Measurements from ENCODE around the gene ATP2C1. TPM values are rescaled to one million over a fixed set of nuclear protein-coding genes. Genes with fewer than 3 reads are reported as not detected.
"Not testable (repeated sequence)": the region's sequence is repeated elsewhere in the genome, so short reads cannot be mapped to it uniquely, and the experiment has no call there.

ATP2C1 gene
- total RNA-seq, 1 donor from 2014 or later = 34.1 TPM

DNA sequence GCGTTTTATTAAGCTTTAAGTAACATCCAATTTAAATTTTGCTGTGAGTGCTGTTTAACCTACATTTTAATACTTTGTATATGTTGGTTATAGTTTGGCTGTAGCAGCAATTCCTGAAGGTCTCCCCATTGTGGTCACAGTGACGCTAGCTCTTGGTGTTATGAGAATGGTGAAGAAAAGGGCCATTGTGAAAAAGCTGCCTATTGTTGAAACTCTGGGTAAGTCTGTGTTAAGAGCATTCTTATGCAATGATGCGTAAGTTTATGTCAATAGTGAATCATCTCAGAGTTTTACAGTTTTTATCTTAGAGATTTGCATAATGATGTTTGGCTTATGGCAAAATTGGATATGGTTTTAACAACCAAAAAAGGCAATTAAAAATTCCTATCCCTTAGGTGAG lies 70.0 kb downstream of the ATP2C1 start:
- H3K36me3 ChIP-seq = peaks cover 0 to 40% of the 10 kb centered on the region in 2 donors
- H3K27ac ChIP-seq = no peak overlapping the region
- TF ChIP-seq POLR2AphosphoS5 (IDR thresholded peaks at IDR 0.05; ENCODE audit: insufficient read depth in 1 of 2, low read depth in 1 of 2) (no peak), CTCF (IDR thresholded peaks at IDR 0.05) (no peak), POLR2A (IDR thresholded peaks at IDR 0.05) (no peak)
- H3K9me3 ChIP-seq = no peaks in the 10 kb centered on the region
- H3K4me1 ChIP-seq = no peaks in the 10 kb centered on the region
- no peaks in the 10 kb centered on the region for H3K27me3 ChIP-seq
- intact Hi-C loops (cut with DNase I) = no loop called here
- H3K4me3 ChIP-seq = no peak overlapping the region
- DNase-seq (ENCODE audit: extremely low spot score in 2 of 2) = no peak

DNA sequence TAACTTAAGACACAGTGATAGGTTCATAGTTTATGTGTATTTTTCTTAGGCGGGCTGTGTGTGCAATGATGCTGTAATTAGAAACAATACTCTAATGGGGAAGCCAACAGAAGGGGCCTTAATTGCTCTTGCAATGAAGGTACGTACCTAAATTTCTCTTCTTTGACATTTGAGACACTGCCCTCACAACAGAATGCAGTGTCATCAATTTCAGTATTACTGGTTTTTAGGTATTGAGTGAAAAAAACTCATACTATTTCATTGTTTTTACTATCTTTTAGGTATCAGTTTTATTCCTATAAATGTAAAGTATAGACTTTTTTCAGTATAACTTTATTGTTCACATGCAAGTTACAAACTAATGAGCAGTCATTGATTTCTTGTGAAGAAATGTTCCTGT lies 73.4 kb downstream of the ATP2C1 start:
- Histone ChIP-seq H3K27me3 (no peaks in the 10 kb centered on the region), H3K36me3 (peaks cover 3 to 18% of the 10 kb centered on the region in 2 donors), H3K4me1 (no peaks in the 10 kb centered on the region), H3K4me3 (no peak overlapping the region), H3K27ac (no peak overlapping the region), H3K9me3 (no peaks in the 10 kb centered on the region)
- TF ChIP-seq CTCF (IDR thresholded peaks at IDR 0.05) = no peak
- no peak for TF ChIP-seq POLR2A (IDR thresholded peaks at IDR 0.05)
- TF ChIP-seq POLR2AphosphoS5 (IDR thresholded peaks at IDR 0.05; ENCODE audit: insufficient read depth in 1 of 2, low read depth in 1 of 2) = no peak
- no peak for DNase-seq (ENCODE audit: extremely low spot score in 2 of 2)
- intact Hi-C loops (cut with DNase I) = no loop called here

DNA sequence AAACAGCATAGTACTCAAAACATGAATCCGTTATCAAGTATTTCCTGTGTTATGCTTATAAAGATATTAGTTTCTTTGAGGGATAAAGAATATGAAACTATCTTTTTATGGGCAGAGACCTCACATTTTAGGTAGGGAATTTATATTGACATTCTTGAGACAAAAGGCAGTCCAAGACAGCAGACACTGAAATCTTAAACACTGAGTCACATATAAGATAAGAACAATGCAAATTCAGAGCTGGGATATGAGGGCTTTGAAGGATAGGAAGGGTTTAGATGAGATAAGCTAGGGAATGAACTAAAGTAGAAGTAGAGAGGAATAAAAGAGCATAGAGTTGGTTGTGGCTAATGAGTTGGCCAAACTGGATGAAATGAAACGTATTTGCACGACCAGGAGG lies 74.3 kb downstream of the ATP2C1 start:
- no peaks in the 10 kb centered on the region for H3K9me3 ChIP-seq
- no peak overlapping the region for H3K27ac ChIP-seq
- intact Hi-C loops (cut with DNase I) = no loop called here
- H3K4me1 ChIP-seq = no peaks in the 10 kb centered on the region
- no peak for TF ChIP-seq POLR2AphosphoS5 (IDR thresholded peaks at IDR 0.05; ENCODE audit: insufficient read depth in 1 of 2, low read depth in 1 of 2)
- no peak for TF ChIP-seq CTCF (IDR thresholded peaks at IDR 0.05)
- no peak for TF ChIP-seq POLR2A (IDR thresholded peaks at IDR 0.05)
- no peak for DNase-seq (ENCODE audit: extremely low spot score in 2 of 2)
- no peaks in the 10 kb centered on the region for H3K27me3 ChIP-seq
- H3K36me3 ChIP-seq = peaks cover 3 to 18% of the 10 kb centered on the region in 2 donors
- no peak overlapping the region for H3K4me3 ChIP-seq

GRCh38 chr3:130969621-130970020 lies 75.7 kb downstream of the ATP2C1 start:
- Histone ChIP-seq H3K27ac (no peak overlapping the region), H3K27me3 (no peaks in the 10 kb centered on the region), H3K4me3 (no peak overlapping the region), H3K36me3 (peaks cover 3 to 18% of the 10 kb centered on the region in 2 donors), H3K9me3 (no peaks in the 10 kb centered on the region), H3K4me1 (no peaks in the 10 kb centered on the region)
- intact Hi-C loops (cut with DNase I) = no loop called here
- no peak for TF ChIP-seq POLR2A (IDR thresholded peaks at IDR 0.05)
- TF ChIP-seq CTCF (IDR thresholded peaks at IDR 0.05) = no peak
- TF ChIP-seq POLR2AphosphoS5 (IDR thresholded peaks at IDR 0.05; ENCODE audit: insufficient read depth in 1 of 2, low read depth in 1 of 2) = no peak
- no peak for DNase-seq (ENCODE audit: extremely low spot score in 2 of 2)

- intact Hi-C loops (cut with DNase I) = no loop called here
- H3K36me3 ChIP-seq = peaks cover 3 to 4% of the 10 kb centered on the region in 2 donors
- H3K9me3 ChIP-seq = no peaks in the 10 kb centered on the region
- H3K27me3 ChIP-seq = no peaks in the 10 kb centered on the region
- H3K4me1 ChIP-seq = no peaks in the 10 kb centered on the region
- H3K27ac ChIP-seq = no peak overlapping the region
- no peak overlapping the region for H3K4me3 ChIP-seq
- TF ChIP-seq POLR2AphosphoS5 (IDR thresholded peaks at IDR 0.05; ENCODE audit: insufficient read depth in 1 of 2, low read depth in 1 of 2) (no peak), POLR2A (IDR thresholded peaks at IDR 0.05) (no peak), CTCF (IDR thresholded peaks at IDR 0.05) (no peak)
- no peak for DNase-seq (ENCODE audit: extremely low spot score in 2 of 2)
Measured at GRCh38 chr3:130971208-130971607, 77.3 kb downstream of the ATP2C1 start.

- H3K27me3 ChIP-seq; H3K9me3 ChIP-seq; DNase-seq (ENCODE audit: extremely low spot score in 2 of 2); H3K4me1 ChIP-seq; intact Hi-C loops (cut with DNase I); H3K36me3 ChIP-seq; H3K27ac ChIP-seq; H3K4me3 ChIP-seq: not testable (repeated sequence)
Measured at GRCh38 chr3:130972592-130972991, 78.7 kb downstream of the ATP2C1 start.
